ENCODE results near the gene AKAP10. TPM values are rescaled to one million over a fixed set of nuclear protein-coding genes. Genes with fewer than 3 reads are reported as not detected.

The AKAP10 gene
- total and polyA plus RNA-seq, 10 of the 15 experiments (the other 5 are each of a cell fraction or from before 2014, with no cell fraction given): 4.3 to 23.7 (median 14.7) TPM

DNA sequence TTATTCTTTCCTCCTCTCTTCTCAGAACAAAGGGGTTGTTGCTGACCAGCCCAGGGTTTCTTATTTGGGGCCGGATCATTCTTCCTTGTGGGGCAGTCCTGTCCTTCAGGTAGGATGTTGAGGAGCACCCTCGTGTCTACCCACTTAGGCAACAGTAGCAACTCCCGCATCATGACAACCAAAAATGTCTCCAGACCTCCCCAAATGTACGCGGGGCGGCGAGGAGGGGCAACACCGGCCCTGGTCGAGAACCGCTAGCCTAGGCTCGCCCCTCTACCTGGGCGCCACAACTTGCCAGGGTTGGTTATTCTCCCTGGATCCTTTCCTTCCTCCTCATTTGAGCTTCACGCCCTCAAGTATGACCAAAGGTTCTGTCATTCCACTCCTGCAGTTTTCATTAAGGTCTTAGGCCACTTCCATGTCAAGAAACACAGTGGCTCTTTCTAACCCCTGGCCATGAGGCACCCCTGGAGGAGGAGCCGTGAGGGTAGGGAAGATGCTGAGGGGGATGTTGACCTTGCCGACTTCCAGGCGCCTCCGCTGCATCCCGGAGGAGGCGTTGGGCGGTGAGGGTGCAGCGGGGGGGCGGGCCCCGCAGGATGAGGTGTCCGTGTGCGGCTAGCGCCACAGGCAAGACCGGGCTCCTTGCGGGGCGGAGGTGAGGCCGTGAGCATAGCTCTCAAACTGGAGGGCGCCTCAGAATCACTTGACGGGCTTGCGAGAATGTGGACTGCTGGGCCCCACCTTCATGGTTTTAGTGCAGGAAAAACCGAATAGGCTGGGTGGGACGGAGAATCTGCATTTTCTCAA, 30.8 kb upstream of the AKAP10 start:
- Histone ChIP-seq H3K9ac (ENCODE audit: control insufficient read depth, insufficient read depth, low read length) (peak overlapping the region; percentile 64), H3K9me3 (replicated peaks; ENCODE audit: control insufficient read depth, insufficient read depth, low read length) (no peaks in the 10 kb centered on the region), H2AFZ (ENCODE audit: control insufficient read depth, low read depth, low read length) (peak overlapping the region; percentile 99), H4K20me1 (ENCODE audit: control insufficient read depth, insufficient read depth) (no peaks in the 10 kb centered on the region), H3K27ac (ENCODE audit: control insufficient read depth, insufficient read depth) (no peak overlapping the region), H3K27me3 (replicated peaks in 1 of 2; ENCODE audit: control insufficient read depth in 2 of 2, insufficient read depth in 2 of 2, low read length in 1 of 2) (peaks cover 0 to 9% of the 10 kb centered on the region in 2 experiments), H3K4me1 (ENCODE audit: control insufficient read depth, insufficient read depth, low read length) (no peaks in the 10 kb centered on the region), H3K4me2 (ENCODE audit: control insufficient read depth, insufficient read depth) (peak overlapping the region; percentile 96), H3K79me2 (ENCODE audit: control insufficient read depth, insufficient read depth, low read length) (no peaks in the 10 kb centered on the region), H3K4me3 (peak overlapping the region; percentile 72), H3K36me3 (ENCODE audit: control insufficient read depth in 2 of 2, insufficient read depth in 2 of 2, low read length in 1 of 2) (no peaks in the 10 kb centered on the region)
- no TSS peak for BruUV-seq (replicated peaks)
- intact Hi-C loops (cut with micrococcal nuclease; ENCODE audit: unreplicated experiment): loop anchor here (5.0 kb wide), 1 partner anchor 109 kb away; no protein-coding TSS in a partner anchor
- SMC1A ChIA-PET (ENCODE audit: uncharacterized antibody, unreplicated experiment): interaction anchor here (1.1 kb wide), 1 partner anchor 16 kb away, joined by 4 read pairs; no protein-coding TSS in a partner anchor
- in situ Hi-C loops (cut with MboI): loop anchor here (5.0 kb wide), 1 partner anchor 51 kb away; no protein-coding TSS in a partner anchor
- 34% methylated on average over 33 of the region's 35 CpGs for WGBS (ENCODE audit: insufficient coverage, insufficient replicate concordance, low lambda C conversion rate, missing lambda C conversion rate)
- TF ChIP-seq MTA3 (IDR thresholded peaks at IDR 0.05; ENCODE audit: borderline replicate concordance, low read length): no peak
- 0 out of 2 replicates have a peak, but pooled peaks have one; percentile 21 for TF ChIP-seq MXI1 (IDR thresholded peaks at IDR 0.05; ENCODE audit: low read depth, low read length)
- TF ChIP-seq, protein P1, sequence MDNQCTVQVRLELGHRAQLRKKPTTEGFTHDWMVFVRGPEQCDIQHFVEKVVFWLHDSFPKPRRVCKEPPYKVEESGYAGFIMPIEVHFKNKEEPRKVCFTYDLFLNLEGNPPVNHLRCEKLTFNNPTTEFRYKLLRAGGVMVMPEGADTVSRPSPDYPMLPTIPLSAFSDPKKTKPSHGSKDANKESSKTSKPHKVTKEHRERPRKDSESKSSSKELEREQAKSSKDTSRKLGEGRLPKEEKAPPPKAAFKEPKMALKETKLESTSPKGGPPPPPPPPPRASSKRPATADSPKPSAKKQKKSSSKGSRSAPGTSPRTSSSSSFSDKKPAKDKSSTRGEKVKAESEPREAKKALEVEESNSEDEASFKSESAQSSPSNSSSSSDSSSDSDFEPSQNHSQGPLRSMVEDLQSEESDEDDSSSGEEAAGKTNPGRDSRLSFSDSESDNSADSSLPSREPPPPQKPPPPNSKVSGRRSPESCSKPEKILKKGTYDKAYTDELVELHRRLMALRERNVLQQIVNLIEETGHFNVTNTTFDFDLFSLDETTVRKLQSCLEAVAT (IDR thresholded peaks at IDR 0.05): no peak
- FAIRE-seq (no peak), DNase-seq (ENCODE audit: low read depth, low spot score) (no peak), ATAC-seq (peak; percentile 48)
- CTCF ChIA-PET: interaction anchor here (0.5 to 2.1 kb wide), 12 partner anchors 8 to 119 kb away, joined by 3 to 10 read pairs (median 4); partner anchors contain the start of gene AKAP10
- RAD21 ChIA-PET (ENCODE audit: unreplicated experiment): no interaction called here
- POLR2A ChIA-PET: no interaction called here

DNA sequence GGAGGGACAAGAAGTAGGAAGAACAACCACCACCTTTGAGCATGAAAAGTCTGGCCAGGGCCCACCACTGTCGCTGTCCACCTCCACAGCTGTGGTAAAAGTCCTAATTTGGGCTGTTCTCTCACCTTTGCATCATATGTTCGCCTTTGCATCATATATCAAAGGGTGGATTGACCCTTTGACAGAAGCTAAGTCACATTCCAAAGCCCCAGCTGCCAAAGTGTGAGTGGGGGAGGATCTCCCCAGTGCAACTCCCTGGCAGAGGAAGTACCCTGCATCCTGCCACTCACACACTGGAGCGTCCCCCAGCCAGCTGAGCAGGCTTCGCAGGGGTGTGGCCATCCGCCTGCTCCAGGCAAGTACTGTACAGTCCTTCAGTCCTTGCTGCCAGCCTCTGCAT, 18.9 kb upstream of the AKAP10 start:
- BruUV-seq (replicated peaks): no TSS peak
- Histone ChIP-seq H3K27me3 (replicated peaks in 1 of 2; ENCODE audit: control insufficient read depth in 2 of 2, insufficient read depth in 2 of 2, low read length in 1 of 2) (no peaks in the 10 kb centered on the region; a peak in 1 of 4 replicates), H3K27ac (ENCODE audit: control insufficient read depth, insufficient read depth) (no peak overlapping the region), H3K4me1 (ENCODE audit: control insufficient read depth, insufficient read depth, low read length) (no peaks in the 10 kb centered on the region), H3K9me3 (replicated peaks; ENCODE audit: control insufficient read depth, insufficient read depth, low read length) (no peaks in the 10 kb centered on the region), H3K9ac (ENCODE audit: control insufficient read depth, insufficient read depth, low read length) (no peak overlapping the region), H3K4me3 (no peak overlapping the region), H3K79me2 (ENCODE audit: control insufficient read depth, insufficient read depth, low read length) (no peaks in the 10 kb centered on the region), H4K20me1 (ENCODE audit: control insufficient read depth, insufficient read depth) (no peaks in the 10 kb centered on the region), H3K4me2 (ENCODE audit: control insufficient read depth, insufficient read depth) (no peak overlapping the region), H2AFZ (ENCODE audit: control insufficient read depth, low read depth, low read length) (no peak overlapping the region), H3K36me3 (ENCODE audit: control insufficient read depth in 2 of 2, insufficient read depth in 2 of 2, low read length in 1 of 2) (no peaks in the 10 kb centered on the region)
- in situ Hi-C loops (cut with MboI): no loop called here
- ChIA-PET RAD21 (ENCODE audit: unreplicated experiment) (no interaction called here), CTCF (interaction anchor here (0.6 to 1.1 kb wide), 3 partner anchors 12 to 78 kb away, joined by 3 read pairs; no protein-coding TSS in a partner anchor), POLR2A (no interaction called here), SMC1A (ENCODE audit: uncharacterized antibody, unreplicated experiment) (no interaction called here)
- ATAC-seq (no peak), FAIRE-seq (no peak), DNase-seq (ENCODE audit: low read depth, low spot score) (no peak)
- intact Hi-C loops (cut with micrococcal nuclease; ENCODE audit: unreplicated experiment): no loop called here
- 22% methylated on average over 5 of the region's 5 CpGs for WGBS (ENCODE audit: insufficient coverage, insufficient replicate concordance, low lambda C conversion rate, missing lambda C conversion rate)
- TF ChIP-seq LARP7 (IDR thresholded peaks at IDR 0.05): no peak
- TF ChIP-seq MYB (IDR thresholded peaks at IDR 0.05; ENCODE audit: borderline replicate concordance, low read depth, low read length): no peak
- TF ChIP-seq BCL11A (IDR thresholded peaks at IDR 0.05; ENCODE audit: low read depth, low read length): no peak
- TF ChIP-seq HCFC1 (IDR thresholded peaks at IDR 0.05; ENCODE audit: low read length): no peak
- TF ChIP-seq TARDBP (IDR thresholded peaks at IDR 0.05; ENCODE audit: borderline replicate concordance): no peak
- TF ChIP-seq TCF12 (IDR thresholded peaks at IDR 0.05; ENCODE audit: low read depth, low read length): no peak
- no peak for TF ChIP-seq STAT3 (IDR thresholded peaks at IDR 0.05; ENCODE audit: low read depth, low read length)
- no peak for TF ChIP-seq SPI1 (IDR thresholded peaks at IDR 0.05; ENCODE audit: borderline replicate concordance, insufficient read depth, low read depth, low read length)
- TF ChIP-seq, protein P2, sequence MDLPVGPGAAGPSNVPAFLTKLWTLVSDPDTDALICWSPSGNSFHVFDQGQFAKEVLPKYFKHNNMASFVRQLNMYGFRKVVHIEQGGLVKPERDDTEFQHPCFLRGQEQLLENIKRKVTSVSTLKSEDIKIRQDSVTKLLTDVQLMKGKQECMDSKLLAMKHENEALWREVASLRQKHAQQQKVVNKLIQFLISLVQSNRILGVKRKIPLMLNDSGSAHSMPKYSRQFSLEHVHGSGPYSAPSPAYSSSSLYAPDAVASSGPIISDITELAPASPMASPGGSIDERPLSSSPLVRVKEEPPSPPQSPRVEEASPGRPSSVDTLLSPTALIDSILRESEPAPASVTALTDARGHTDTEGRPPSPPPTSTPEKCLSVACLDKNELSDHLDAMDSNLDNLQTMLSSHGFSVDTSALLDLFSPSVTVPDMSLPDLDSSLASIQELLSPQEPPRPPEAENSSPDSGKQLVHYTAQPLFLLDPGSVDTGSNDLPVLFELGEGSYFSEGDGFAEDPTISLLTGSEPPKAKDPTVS (IDR thresholded peaks at IDR 0.05; ENCODE audit: low read depth, low read length): no peak
- TF ChIP-seq, protein P3, sequence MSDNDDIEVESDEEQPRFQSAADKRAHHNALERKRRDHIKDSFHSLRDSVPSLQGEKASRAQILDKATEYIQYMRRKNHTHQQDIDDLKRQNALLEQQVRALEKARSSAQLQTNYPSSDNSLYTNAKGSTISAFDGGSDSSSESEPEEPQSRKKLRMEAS (IDR thresholded peaks at IDR 0.05; ENCODE audit: low read depth, low read length): no peak
- TF ChIP-seq ZSCAN29 (IDR thresholded peaks at IDR 0.05): no peak
